GM23338 (cell line): ENCODE data around the gene ZNF335. TPM values are rescaled to one million over a fixed set of nuclear protein-coding genes. Genes with fewer than 3 reads are reported as not detected.

Source experiments
- ATAC-seq: fragments of 200-7000 bp; cut with Tn5 transposase; 3 replicates; pipeline ENCODE4 v1.9.1; 2020
- DNase-seq: peaks from one replicate; pipeline ENCODE4 v3.0.0-alpha.2; 2015; ENCODE audit warnings: low spot score
- H2AFZ ChIP-seq: fragments of 200-600 bp; sonication (generic); 2 replicates; pipeline ENCODE4 v1.8.0; 2016; ENCODE audit warnings: antibody characterized with exemption, mild to moderate bottlenecking, moderate library complexity
- H3F3A ChIP-seq: fragments of 200-600 bp; sonication (generic); replicated peaks from 2 replicates; pipeline ENCODE4 v1.8.0; 2017; ENCODE audit warnings: antibody characterized with exemption, mixed run types, low read depth
- H3K27ac ChIP-seq: fragments of 200-600 bp; sonication (generic); 2 replicates; pipeline ENCODE4 v1.6.1; 2016; ENCODE audit warnings: low read depth
- H3K27me3 ChIP-seq: fragments of 200-600 bp; sonication (generic); 2 replicates; pipeline ENCODE4 v1.8.0; 2016; ENCODE audit warnings: mild to moderate bottlenecking, mixed run types, moderate library complexity; ENCODE audit not compliant: insufficient read depth
- H3K36me3 ChIP-seq: fragments of 200-600 bp; sonication (generic); 2 replicates; pipeline ENCODE4 v1.8.0; 2016; ENCODE audit warnings: mild to moderate bottlenecking; ENCODE audit not compliant: insufficient read depth
- H3K4me1 ChIP-seq: fragments of 200-600 bp; sonication (generic); 2 replicates; pipeline ENCODE4 v1.8.0; 2016; ENCODE audit warnings: mild to moderate bottlenecking, moderate library complexity; ENCODE audit not compliant: insufficient read depth
- H3K4me2 ChIP-seq: fragments of 200-600 bp; sonication (generic); 2 replicates; pipeline ENCODE4 v1.7.1; 2017; ENCODE audit warnings: mixed run types
- H3K4me3 ChIP-seq: fragments of 200-600 bp; sonication (generic); 2 replicates; pipeline ENCODE4 v1.6.1; 2016; ENCODE audit warnings: mixed run types
- H3K79me2 ChIP-seq: fragments of 200-600 bp; sonication (generic); replicated peaks from 2 replicates; pipeline ENCODE4 v1.8.0; 2017; ENCODE audit warnings: mild to moderate bottlenecking; ENCODE audit not compliant: insufficient read depth
- H3K9me2 ChIP-seq: fragments of 200-600 bp; sonication (generic); 2 replicates; pipeline ENCODE4 v1.8.0; 2017; ENCODE audit not compliant: insufficient read depth
- H4K20me1 ChIP-seq: fragments of 200-600 bp; sonication (generic); replicated peaks from 2 replicates; pipeline ENCODE4 v1.8.0; 2017; ENCODE audit warnings: mild to moderate bottlenecking; ENCODE audit not compliant: insufficient read depth
- H3K27ac Mint-ChIP-seq: 2 replicates; pipeline ENCODE4 v1.8.0; 2020; ENCODE audit warnings: inconsistent platforms, mild to moderate bottlenecking, moderate library complexity, mixed read lengths
- H3K27me3 Mint-ChIP-seq: 3 replicates; pipeline ENCODE4 v1.8.0; 2022; ENCODE audit warnings: low read depth, mild to moderate bottlenecking, moderate library complexity, mixed read lengths, inconsistent platforms; ENCODE audit not compliant: insufficient read depth, poor library complexity
- H3K36me3 Mint-ChIP-seq: 3 replicates; pipeline ENCODE4 v1.8.0; 2021; ENCODE audit warnings: low read depth, mild to moderate bottlenecking, inconsistent platforms, moderate library complexity, mixed read lengths
- H3K4me1 Mint-ChIP-seq: 3 replicates; pipeline ENCODE4 v1.8.0; 2020; ENCODE audit warnings: mild to moderate bottlenecking, inconsistent platforms, mixed read lengths
- H3K4me3 Mint-ChIP-seq: 3 replicates; pipeline ENCODE4 v1.8.0; 2021; ENCODE audit warnings: moderate library complexity, mild to moderate bottlenecking, inconsistent platforms, mixed read lengths
- H3K9me3 Mint-ChIP-seq: 3 replicates; pipeline ENCODE4 v1.8.0; 2020; ENCODE audit warnings: moderate library complexity, mild to moderate bottlenecking, inconsistent platforms, mixed read lengths
- CREB1 ChIP-seq: fragments of 250-450 bp; sonication (Bioruptor Pico); IDR thresholded peaks from 2 replicates; pipeline ENCODE4 v1.5.0; 2020; ENCODE audit warnings: low read depth, mild to moderate bottlenecking, moderate library complexity
- EZH2 ChIP-seq: fragments of 200-600 bp; sonication (generic); IDR thresholded peaks from one replicate; pipeline ENCODE4 v1.8.0; 2017; ENCODE audit warnings: antibody characterized with exemption, mild to moderate bottlenecking, low read depth; ENCODE audit not compliant: unreplicated experiment
- EZH2phosphoT487 ChIP-seq: fragments of 200-600 bp; sonication (generic); IDR thresholded peaks from one replicate; pipeline ENCODE4 v1.8.1; 2018; ENCODE audit warnings: antibody characterized with exemption; ENCODE audit not compliant: unreplicated experiment
- JUNB ChIP-seq: IDR thresholded peaks from one replicate; pipeline ENCODE4 v1.6.1; 2016; ENCODE audit warnings: antibody characterized with exemption; ENCODE audit not compliant: unreplicated experiment
- NANOG ChIP-seq: IDR thresholded peaks from 2 replicates; pipeline ENCODE4 v1.6.1; 2016; ENCODE audit warnings: antibody characterized with exemption, borderline replicate concordance
- STAT1 ChIP-seq: IDR thresholded peaks from one replicate; pipeline ENCODE4 v1.6.1; 2016; ENCODE audit warnings: antibody characterized with exemption; ENCODE audit not compliant: unreplicated experiment
- ZNF114 ChIP-seq: fragments of 250-450 bp; sonication (Bioruptor Pico); IDR thresholded peaks from 2 replicates; pipeline ENCODE4 v1.5.0; 2020; ENCODE audit warnings: mild to moderate bottlenecking, moderate library complexity
- polyA plus RNA-seq: library from polyadenylated mRNA; unstranded; fragments of >200 nt; fragmentation: Nextera tagmentation; extraction: Ambion mirVana; gene quantifications from 2 replicates; pipeline ENCODE4 v1.2.1, GENCODE V29; 2016
- total RNA-seq: library from RNA; depleted of rRNA; stranded (reverse); fragments of >200 nt; shearing (Covaris generic); gene quantifications from 2 replicates; pipeline ENCODE4 v1.2.3, GENCODE V29; 2014
- TF ChIP-seq, protein P1 (sequence below): IDR thresholded peaks from 2 replicates; pipeline ENCODE4 v1.6.1; 2016; ENCODE audit warnings: antibody characterized with exemption
- TF ChIP-seq, protein P2 (sequence below): IDR thresholded peaks from one replicate; pipeline ENCODE4 v1.6.1; 2018; ENCODE audit warnings: antibody characterized with exemption; ENCODE audit not compliant: unreplicated experiment
- TF ChIP-seq, protein P3 (sequence below): fragments of 250-450 bp; sonication (Bioruptor Pico); IDR thresholded peaks from 2 replicates; pipeline ENCODE4 v1.5.0; 2020; ENCODE audit warnings: mild to moderate bottlenecking, moderate library complexity
- TF ChIP-seq, protein P4 (sequence below), 2 experiments: fragments of 200-600 bp in 1 of 2; sonication (generic) in 1 of 2; conservative IDR thresholded peaks; 2 replicates each; pipeline versions ENCODE4 v1.5.1 to v1.6.1; 2016 to 2017; ENCODE audit warnings: antibody characterized with exemption in 2 of 2, low read depth in 2 of 2, mild to moderate bottlenecking in 2 of 2, moderate library complexity in 1 of 2

ZNF335 gene
- total and polyA plus RNA-seq, 2 experiments from 2014 or later = 7.4 to 24.2 TPM

DNA sequence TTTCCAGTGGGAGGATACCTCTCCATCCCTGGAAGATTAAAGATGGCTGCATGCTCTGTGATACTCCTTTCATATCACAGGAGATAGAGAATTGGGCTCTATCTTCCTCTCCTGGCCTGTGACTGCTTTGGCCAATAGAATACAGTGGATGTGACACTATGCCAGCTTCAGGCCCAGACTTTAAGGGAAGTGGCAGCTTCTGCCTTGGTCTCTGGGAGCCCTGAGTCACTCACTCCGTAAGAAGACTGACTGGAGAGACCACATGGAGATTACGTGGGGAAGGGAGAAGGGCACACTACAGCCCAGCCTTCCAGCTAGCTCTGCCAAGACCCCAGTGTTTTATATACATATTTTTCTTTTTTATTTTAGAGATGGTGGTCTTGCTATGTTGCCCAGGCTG is 26.3 kb upstream of the ZNF335 start:
- H3K4me2 ChIP-seq = no peak overlapping the region
- Mint-ChIP-seq H3K27ac (no peak overlapping the region), H3K27me3 (peaks cover 7% of the 10 kb centered on the region), H3K4me3 (no peak overlapping the region), H3K9me3 (no peaks in the 10 kb centered on the region; the same call in 2 of the 3 replicates), H3K36me3 (no peaks in the 10 kb centered on the region), H3K4me1 (peaks cover 37% of the 10 kb centered on the region)
- H3K27ac ChIP-seq = no peak overlapping the region
- no peaks in the 10 kb centered on the region for H3K36me3 ChIP-seq
- no peaks in the 10 kb centered on the region for H3K27me3 ChIP-seq
- DNase-seq (no peak), ATAC-seq (no peak)
- H4K20me1 ChIP-seq = no peaks in the 10 kb centered on the region
- no peaks in the 10 kb centered on the region for H3K9me2 ChIP-seq
- TF ChIP-seq CREB1 (CRISPR knock-in tag) (no peak), EZH2phosphoT487 (no peak), ZNF114 (no peak), EZH2 (no peak), STAT1 (no peak), JUNB (no peak), NANOG (no peak)
- TF ChIP-seq, protein P1, sequence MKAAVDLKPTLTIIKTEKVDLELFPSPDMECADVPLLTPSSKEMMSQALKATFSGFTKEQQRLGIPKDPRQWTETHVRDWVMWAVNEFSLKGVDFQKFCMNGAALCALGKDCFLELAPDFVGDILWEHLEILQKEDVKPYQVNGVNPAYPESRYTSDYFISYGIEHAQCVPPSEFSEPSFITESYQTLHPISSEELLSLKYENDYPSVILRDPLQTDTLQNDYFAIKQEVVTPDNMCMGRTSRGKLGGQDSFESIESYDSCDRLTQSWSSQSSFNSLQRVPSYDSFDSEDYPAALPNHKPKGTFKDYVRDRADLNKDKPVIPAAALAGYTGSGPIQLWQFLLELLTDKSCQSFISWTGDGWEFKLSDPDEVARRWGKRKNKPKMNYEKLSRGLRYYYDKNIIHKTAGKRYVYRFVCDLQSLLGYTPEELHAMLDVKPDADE = no peak
- TF ChIP-seq, protein P2, sequence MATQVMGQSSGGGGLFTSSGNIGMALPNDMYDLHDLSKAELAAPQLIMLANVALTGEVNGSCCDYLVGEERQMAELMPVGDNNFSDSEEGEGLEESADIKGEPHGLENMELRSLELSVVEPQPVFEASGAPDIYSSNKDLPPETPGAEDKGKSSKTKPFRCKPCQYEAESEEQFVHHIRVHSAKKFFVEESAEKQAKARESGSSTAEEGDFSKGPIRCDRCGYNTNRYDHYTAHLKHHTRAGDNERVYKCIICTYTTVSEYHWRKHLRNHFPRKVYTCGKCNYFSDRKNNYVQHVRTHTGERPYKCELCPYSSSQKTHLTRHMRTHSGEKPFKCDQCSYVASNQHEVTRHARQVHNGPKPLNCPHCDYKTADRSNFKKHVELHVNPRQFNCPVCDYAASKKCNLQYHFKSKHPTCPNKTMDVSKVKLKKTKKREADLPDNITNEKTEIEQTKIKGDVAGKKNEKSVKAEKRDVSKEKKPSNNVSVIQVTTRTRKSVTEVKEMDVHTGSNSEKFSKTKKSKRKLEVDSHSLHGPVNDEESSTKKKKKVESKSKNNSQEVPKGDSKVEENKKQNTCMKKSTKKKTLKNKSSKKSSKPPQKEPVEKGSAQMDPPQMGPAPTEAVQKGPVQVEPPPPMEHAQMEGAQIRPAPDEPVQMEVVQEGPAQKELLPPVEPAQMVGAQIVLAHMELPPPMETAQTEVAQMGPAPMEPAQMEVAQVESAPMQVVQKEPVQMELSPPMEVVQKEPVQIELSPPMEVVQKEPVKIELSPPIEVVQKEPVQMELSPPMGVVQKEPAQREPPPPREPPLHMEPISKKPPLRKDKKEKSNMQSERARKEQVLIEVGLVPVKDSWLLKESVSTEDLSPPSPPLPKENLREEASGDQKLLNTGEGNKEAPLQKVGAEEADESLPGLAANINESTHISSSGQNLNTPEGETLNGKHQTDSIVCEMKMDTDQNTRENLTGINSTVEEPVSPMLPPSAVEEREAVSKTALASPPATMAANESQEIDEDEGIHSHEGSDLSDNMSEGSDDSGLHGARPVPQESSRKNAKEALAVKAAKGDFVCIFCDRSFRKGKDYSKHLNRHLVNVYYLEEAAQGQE = no peak
- TF ChIP-seq, protein P3, sequence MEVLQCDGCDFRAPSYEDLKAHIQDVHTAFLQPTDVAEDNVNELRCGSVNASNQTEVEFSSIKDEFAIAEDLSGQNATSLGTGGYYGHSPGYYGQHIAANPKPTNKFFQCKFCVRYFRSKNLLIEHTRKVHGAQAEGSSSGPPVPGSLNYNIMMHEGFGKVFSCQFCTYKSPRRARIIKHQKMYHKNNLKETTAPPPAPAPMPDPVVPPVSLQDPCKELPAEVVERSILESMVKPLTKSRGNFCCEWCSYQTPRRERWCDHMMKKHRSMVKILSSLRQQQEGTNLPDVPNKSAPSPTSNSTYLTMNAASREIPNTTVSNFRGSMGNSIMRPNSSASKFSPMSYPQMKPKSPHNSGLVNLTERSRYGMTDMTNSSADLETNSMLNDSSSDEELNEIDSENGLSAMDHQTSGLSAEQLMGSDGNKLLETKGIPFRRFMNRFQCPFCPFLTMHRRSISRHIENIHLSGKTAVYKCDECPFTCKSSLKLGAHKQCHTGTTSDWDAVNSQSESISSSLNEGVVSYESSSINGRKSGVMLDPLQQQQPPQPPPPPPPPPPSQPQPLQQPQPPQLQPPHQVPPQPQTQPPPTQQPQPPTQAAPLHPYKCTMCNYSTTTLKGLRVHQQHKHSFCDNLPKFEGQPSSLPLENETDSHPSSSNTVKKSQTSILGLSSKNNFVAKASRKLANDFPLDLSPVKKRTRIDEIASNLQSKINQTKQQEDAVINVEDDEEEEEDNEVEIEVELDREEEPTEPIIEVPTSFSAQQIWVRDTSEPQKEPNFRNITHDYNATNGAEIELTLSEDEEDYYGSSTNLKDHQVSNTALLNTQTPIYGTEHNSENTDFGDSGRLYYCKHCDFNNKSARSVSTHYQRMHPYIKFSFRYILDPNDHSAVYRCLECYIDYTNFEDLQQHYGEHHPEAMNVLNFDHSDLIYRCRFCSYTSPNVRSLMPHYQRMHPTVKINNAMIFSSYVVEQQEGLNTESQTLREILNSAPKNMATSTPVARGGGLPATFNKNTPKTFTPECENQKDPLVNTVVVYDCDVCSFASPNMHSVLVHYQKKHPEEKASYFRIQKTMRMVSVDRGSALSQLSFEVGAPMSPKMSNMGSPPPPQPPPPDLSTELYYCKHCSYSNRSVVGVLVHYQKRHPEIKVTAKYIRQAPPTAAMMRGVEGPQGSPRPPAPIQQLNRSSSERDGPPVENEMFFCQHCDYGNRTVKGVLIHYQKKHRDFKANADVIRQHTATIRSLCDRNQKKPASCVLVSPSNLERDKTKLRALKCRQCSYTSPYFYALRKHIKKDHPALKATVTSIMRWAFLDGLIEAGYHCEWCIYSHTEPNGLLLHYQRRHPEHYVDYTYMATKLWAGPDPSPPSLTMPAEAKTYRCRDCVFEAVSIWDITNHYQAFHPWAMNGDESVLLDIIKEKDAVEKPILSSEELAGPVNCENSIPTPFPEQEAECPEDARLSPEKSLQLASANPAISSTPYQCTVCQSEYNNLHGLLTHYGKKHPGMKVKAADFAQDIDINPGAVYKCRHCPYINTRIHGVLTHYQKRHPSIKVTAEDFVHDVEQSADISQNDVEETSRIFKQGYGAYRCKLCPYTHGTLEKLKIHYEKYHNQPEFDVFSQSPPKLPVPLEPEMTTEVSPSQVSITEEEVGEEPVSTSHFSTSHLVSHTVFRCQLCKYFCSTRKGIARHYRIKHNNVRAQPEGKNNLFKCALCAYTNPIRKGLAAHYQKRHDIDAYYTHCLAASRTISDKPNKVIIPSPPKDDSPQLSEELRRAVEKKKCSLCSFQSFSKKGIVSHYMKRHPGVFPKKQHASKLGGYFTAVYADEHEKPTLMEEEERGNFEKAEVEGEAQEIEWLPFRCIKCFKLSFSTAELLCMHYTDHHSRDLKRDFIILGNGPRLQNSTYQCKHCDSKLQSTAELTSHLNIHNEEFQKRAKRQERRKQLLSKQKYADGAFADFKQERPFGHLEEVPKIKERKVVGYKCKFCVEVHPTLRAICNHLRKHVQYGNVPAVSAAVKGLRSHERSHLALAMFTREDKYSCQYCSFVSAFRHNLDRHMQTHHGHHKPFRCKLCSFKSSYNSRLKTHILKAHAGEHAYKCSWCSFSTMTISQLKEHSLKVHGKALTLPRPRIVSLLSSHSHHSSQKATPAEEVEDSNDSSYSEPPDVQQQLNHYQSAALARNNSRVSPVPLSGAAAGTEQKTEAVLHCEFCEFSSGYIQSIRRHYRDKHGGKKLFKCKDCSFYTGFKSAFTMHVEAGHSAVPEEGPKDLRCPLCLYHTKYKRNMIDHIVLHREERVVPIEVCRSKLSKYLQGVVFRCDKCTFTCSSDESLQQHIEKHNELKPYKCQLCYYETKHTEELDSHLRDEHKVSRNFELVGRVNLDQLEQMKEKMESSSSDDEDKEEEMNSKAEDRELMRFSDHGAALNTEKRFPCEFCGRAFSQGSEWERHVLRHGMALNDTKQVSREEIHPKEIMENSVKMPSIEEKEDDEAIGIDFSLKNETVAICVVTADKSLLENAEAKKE (CRISPR knock-in tag) = no peak
- TF ChIP-seq, protein P4, sequence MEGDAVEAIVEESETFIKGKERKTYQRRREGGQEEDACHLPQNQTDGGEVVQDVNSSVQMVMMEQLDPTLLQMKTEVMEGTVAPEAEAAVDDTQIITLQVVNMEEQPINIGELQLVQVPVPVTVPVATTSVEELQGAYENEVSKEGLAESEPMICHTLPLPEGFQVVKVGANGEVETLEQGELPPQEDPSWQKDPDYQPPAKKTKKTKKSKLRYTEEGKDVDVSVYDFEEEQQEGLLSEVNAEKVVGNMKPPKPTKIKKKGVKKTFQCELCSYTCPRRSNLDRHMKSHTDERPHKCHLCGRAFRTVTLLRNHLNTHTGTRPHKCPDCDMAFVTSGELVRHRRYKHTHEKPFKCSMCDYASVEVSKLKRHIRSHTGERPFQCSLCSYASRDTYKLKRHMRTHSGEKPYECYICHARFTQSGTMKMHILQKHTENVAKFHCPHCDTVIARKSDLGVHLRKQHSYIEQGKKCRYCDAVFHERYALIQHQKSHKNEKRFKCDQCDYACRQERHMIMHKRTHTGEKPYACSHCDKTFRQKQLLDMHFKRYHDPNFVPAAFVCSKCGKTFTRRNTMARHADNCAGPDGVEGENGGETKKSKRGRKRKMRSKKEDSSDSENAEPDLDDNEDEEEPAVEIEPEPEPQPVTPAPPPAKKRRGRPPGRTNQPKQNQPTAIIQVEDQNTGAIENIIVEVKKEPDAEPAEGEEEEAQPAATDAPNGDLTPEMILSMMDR (conservative IDR thresholded peaks at IDR 0.05; ENCODE audit: low read depth in 2 of 2) = no peak
- no peak overlapping the region for H3K4me3 ChIP-seq
- peaks cover 16% of the 10 kb centered on the region; the same call in 1 of the 2 replicates for H3F3A ChIP-seq
- no peaks in the 10 kb centered on the region for H3K79me2 ChIP-seq
- no peak overlapping the region for H2AFZ ChIP-seq
- H3K4me1 ChIP-seq = peaks cover 35% of the 10 kb centered on the region
